GM19043 (cell line): Measurements from ENCODE around the gene OPTN.
"Not testable (repeated sequence)": the region's sequence is repeated elsewhere in the genome, so short reads cannot be mapped to it uniquely, and the experiment has no call there.

ENCODE experiments used
- ATAC-seq: cut with Tn5 transposase; IDR thresholded peaks from one replicate; pipeline ENCODE4 v1.9.1; 2021; ENCODE audit warnings: low read depth; ENCODE audit not compliant: unreplicated experiment

Gene OPTN

GRCh38 chr10:13099666-13100348, at the start of gene OPTN:
OPTN (plus strand) TSS chr10:13100163; CDS start chr10:13109123, 8,960 bp downstream.
- ATAC-seq: peak; percentile 54

GRCh38 chr10:13051126-13051694, 48.8 kb upstream of the OPTN start:
- ATAC-seq: no peak

- not testable (repeated sequence) for ATAC-seq
Observed at GRCh38 chr10:13053208-13053607, 46.8 kb upstream of the OPTN start.

- no peak for ATAC-seq
Observed at GRCh38 chr10:13053794-13054462, 46.0 kb upstream of the OPTN start.

- ATAC-seq: no peak
Observed at GRCh38 chr10:13054844-13055243, 45.1 kb upstream of the OPTN start.

- ATAC-seq: no peak
Observed at GRCh38 chr10:13056456-13057077, 43.4 kb upstream of the OPTN start.

- ATAC-seq: no peak
Observed at GRCh38 chr10:13062803-13063202, 37.2 kb upstream of the OPTN start.

GRCh38 chr10:13066527-13066926, 33.4 kb upstream of the OPTN start:
- ATAC-seq: no peak

GRCh38 chr10:13067431-13067830, 32.5 kb upstream of the OPTN start:
- ATAC-seq: no peak

GRCh38 chr10:13068071-13068470, 31.9 kb upstream of the OPTN start:
- no peak for ATAC-seq

GRCh38 chr10:13068484-13068883, 31.5 kb upstream of the OPTN start:
- ATAC-seq: no peak

- no peak for ATAC-seq
Observed at GRCh38 chr10:13072339-13072738, 27.6 kb upstream of the OPTN start.

- no peak for ATAC-seq
Observed at GRCh38 chr10:13074563-13075451, 25.2 kb upstream of the OPTN start.

- no peak for ATAC-seq
Observed at GRCh38 chr10:13078912-13079775, 20.8 kb upstream of the OPTN start.

GRCh38 chr10:13079776-13080050, 20.2 kb upstream of the OPTN start:
- ATAC-seq: no peak

GRCh38 chr10:13080643-13081042, 19.3 kb upstream of the OPTN start:
- ATAC-seq: no peak

GRCh38 chr10:13083700-13084099, 16.3 kb upstream of the OPTN start:
- ATAC-seq: not testable (repeated sequence)

GRCh38 chr10:13086056-13086455, 13.9 kb upstream of the OPTN start:
- ATAC-seq: no peak

- ATAC-seq: no peak
Observed at GRCh38 chr10:13087601-13087985, 12.4 kb upstream of the OPTN start.
